NCI-H748 (cell line): ENCODE data around the gene NEUROD6.
A peak's percentile ranks its signal among the peaks of the same experiment; 100 is the strongest.

Experiments
- DNase-seq: peaks from one replicate; lab custom pipeline; 2025; ENCODE audit not compliant: unreplicated experiment; lab: John Stamatoyannopoulos, UW

The NEUROD6 gene

GRCh38 chr7:31335161-31335856 is 5.2 kb downstream of the NEUROD6 start:
- no peak for DNase-seq

DNA sequence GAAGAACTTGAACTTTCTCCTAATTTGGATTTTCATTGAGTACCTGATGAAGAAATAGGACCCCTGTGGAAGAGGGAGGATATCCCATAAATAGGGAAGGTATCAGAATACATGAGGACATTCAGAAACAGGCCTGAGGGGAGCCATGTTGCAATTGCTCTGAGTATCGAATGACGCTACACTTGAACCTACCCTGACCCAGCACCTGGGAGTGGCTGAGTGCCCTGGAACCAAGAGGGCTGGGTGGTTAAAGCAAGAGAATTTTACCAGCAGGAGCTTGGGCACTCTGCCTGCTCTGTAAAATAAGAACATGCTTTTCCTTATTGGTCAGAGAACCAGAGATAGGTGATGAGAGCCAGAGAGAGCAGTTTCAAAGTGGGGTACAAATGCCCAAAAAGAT is 7.2 kb downstream of the NEUROD6 start:
- DNase-seq: peak; percentile 13

DNA sequence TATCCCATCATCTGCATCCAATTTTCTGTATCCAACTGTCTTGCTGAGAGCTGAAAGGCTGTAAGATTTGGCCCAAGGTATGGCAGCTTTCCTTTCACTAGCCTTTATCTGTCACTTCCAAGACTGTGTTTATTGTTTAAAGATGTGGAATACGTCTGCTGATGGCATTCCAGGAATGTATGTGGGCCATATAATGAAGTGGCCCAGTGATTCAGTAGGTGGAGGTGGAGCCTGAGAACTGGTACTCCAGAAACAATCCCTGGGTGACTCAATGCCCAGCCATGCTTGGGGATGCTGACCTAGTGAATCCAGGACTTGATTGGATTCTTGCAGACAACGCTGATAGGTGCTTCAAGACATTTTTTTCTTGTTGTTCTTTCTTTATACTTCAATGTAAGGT is 13.5 kb downstream of the NEUROD6 start:
- no peak for DNase-seq

DNA sequence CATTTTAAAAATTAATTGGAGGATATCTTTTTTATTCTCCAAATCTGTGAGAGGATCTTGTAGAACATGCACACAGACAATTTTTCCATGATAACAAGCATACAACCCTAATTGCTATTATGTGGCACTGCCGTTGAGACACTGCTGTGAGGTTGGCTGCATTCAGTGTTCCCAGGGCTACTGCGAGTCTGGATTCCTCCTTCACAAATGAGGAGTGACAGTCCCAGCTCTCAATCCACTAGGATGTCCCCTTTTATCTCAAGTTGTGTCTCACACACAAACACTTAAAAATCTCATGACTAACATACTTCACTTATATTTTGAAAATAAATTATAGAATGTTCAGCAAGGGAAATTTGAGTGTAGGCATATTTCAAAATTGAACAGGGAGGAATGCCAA is 14.1 kb downstream of the NEUROD6 start:
- no peak for DNase-seq

DNA sequence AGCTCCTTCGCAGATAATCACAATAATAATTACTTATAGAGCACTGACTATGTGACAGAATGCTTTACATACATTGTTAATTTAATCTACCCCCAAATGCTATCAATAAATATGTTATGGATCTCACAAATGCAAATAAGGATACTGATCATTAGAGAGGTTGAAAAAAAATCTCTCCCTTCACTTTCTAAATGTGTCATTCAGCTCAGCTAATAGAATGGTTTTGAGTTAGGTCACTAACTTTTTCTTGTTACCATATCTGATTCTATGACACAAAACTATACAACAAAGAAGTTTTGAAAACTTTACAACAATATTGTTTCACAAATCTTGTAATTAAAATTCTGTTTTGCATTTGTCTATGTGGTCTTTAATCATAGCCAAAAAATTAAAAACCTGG is 17.4 kb downstream of the NEUROD6 start:
- DNase-seq: no peak

DNA sequence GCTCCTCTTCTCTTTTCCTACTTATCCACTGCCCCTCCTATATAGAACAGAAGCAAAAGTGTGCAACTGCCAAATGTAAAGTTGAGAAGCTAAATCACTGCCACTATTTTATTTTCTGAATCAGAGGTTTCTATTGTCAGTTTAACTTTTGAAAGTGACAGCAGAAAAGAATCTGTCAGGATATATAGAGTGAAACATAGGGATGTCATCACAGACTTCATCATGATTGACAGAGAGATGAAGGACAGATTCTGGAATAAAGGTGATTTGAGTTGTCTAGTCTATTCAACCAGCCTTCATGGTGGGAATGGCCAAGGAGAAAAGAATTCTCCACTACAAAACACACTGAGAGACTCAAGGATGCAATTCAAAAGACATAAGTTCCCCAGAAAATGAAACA is 19.9 kb downstream of the NEUROD6 start:
- no peak for DNase-seq

GRCh38 chr7:31318313-31318712 is 22.2 kb downstream of the NEUROD6 start:
- no peak for DNase-seq

DNA sequence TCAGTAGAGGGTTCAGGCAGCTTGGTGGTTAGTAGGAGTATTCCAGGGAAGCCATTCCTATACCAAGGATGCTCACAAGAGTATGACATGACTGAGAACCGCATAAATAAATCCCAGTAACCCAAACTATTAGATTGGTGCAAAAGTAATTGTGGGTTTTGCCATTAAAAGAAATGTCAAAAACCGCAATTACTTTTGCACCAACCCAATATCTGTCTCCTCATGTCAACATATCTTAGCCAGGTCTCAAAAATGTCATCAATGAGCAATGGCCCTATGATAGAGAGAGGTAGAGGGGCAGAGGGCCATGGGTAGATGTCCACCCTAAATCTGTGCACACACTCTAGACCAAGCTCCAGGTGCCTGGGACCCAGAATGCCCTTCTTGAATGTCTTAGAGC is 23.6 kb downstream of the NEUROD6 start:
- no peak for DNase-seq

GRCh38 chr7:31315758-31316157 is 24.8 kb downstream of the NEUROD6 start:
- DNase-seq: no peak

- DNase-seq: no peak
Measured at GRCh38 chr7:31314781-31315180, 25.7 kb downstream of the NEUROD6 start.

DNA sequence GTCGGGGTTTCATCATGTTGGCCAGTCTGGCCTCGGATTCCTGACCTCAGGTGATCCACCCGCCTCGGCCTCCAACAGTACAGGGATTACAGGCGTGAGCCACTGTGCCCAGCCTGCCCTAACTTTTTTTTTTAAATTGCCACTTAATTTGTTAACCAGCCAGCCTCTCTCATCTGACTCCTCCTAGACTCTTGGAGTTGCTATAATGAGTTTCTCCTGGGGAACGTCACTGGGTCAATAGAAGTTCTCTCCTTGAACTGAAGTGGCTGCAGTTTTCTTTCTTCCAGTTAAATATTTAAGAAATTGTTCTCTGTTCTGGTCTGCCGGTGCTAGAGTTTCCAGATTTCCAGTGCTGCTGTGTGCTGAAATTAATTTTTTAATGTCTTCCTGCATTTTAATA is 27.6 kb downstream of the NEUROD6 start:
- no peak for DNase-seq

- DNase-seq: no peak
Measured at GRCh38 chr7:31311552-31311951, 29.0 kb downstream of the NEUROD6 start.

- DNase-seq: no peak
Measured at GRCh38 chr7:31310321-31310935, 30.1 kb downstream of the NEUROD6 start.

DNA sequence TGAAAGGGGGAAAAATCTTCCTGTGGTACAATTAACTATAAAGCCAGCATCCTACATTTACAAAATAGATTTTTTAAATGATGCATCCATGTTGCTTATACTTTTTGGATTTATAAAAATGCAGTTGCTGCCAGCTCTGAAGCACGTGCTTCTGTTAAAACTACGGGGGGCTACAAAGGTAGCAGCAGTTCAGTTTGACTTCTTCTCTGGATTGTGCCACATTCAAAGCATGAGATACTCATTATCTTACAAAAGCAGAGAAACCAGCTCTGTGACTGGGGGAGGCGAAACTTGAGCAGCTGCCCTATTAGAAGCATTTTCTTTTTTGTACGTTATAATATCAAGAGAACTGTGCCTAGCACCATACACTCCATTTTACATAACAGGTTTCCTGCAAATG is 31.1 kb downstream of the NEUROD6 start:
- DNase-seq: peak; percentile 16

GRCh38 chr7:31308652-31309051 is 31.9 kb downstream of the NEUROD6 start:
- no peak for DNase-seq

DNA sequence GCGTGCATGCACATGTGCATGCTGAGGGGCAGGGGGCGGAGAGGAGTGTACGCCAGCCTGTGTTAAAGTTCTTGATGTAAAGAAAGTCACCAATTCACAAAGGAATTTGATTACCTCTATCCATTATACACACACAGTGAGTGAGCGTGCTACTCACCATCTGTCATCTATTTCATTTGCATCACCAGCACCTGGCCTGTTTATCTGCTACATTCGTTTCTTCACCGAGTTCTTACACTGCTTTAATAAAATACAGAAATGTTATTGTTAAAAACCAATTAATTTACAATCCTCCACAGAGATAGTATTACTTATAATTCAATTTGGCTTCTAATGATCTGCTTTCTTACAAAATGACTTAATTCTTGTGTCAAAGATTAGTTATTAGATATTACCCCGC is 32.6 kb downstream of the NEUROD6 start:
- peak; percentile 54 for DNase-seq

GRCh38 chr7:31305260-31305659 is 35.3 kb downstream of the NEUROD6 start:
- no peak for DNase-seq

DNA sequence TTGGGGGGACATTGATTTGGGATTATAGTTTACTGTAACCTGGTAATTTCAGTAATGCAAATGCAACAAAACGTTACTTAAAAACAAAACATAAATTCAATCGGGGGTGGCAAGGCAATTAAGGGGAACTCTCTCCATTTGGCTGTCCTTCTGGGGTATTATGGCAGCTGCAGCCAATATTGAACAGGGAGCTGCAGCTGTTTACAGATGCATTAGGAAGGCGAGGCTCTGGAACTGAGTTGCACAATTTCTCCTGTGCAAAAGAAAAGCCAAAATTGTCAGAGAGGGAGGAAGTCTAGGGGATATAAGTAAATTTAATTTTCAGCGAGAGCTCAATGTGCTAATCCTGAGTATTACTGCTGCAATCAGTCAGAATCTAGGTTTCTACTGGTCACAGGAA is 36.1 kb downstream of the NEUROD6 start:
- DNase-seq: no peak

GRCh38 chr7:31302356-31302755 is 38.2 kb downstream of the NEUROD6 start:
- no peak for DNase-seq

DNA sequence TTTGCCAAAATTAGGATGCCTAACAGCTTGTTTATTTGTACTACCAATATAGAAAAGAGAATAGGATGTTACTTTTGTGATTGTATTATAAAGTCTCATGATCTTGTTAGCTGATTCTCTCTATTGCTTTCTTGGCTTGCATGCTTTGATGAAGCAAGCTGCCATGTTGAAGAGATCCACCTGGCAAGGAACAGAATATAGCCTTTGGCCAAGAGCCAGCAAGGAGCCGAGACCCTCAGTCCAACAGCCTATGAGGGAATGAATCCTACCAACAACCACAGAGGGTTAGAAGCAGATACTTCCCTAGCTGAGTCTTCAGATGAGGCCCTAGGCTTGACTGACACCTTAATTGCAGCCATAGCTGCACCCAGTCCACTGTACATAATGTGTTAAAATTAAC is 41.2 kb downstream of the NEUROD6 start:
- no peak for DNase-seq

- no peak for DNase-seq
Measured at GRCh38 chr7:31290601-31291000, 49.9 kb downstream of the NEUROD6 start.
